GM19438 (cell line): ENCODE data around the gene ACTN4.

Source experiments
- ATAC-seq: cut with Tn5 transposase; IDR thresholded peaks from one replicate; pipeline ENCODE4 v1.9.1; 2021; ENCODE audit warnings: low read depth; ENCODE audit not compliant: unreplicated experiment

The ACTN4 gene

DNA sequence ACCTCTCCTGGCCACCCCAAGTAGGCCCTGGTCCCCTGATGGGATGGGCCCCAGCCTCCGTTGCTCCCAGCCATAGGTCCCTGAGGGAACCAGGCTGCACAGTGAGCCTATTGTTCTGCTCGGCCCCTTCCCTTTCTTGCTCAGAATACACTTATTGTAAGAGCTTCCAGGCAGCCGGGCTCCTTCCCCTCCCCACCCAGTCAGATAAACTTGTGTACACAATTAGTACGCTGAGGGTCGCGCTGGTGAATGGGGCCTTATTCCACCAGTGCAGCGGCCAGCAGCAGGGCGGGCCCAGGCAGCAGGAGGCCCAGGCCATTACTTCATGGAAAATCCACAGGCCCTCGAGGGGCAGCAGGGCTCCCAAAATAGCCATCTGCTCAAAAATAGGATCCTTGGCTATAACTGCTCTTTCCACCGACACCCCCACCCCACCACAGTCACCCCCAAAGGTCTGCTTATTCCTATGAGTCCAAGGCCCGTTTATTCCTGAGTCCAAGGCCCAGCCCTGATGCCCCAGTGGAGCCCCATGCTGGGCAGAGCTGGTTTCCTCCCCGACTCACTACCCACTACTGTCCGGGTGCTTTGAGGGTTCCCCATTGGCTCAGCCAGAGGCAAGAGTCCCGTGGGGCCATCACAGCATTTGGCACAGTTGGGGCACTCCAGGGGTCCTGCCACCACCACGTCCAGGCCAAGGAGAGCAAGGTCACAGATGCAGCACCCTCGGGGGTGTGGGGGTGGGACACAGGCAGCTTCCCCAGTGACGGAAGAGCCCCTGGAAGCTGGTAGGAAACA lies 74.7 kb downstream of the ACTN4 start:
- ATAC-seq = no peak

DNA sequence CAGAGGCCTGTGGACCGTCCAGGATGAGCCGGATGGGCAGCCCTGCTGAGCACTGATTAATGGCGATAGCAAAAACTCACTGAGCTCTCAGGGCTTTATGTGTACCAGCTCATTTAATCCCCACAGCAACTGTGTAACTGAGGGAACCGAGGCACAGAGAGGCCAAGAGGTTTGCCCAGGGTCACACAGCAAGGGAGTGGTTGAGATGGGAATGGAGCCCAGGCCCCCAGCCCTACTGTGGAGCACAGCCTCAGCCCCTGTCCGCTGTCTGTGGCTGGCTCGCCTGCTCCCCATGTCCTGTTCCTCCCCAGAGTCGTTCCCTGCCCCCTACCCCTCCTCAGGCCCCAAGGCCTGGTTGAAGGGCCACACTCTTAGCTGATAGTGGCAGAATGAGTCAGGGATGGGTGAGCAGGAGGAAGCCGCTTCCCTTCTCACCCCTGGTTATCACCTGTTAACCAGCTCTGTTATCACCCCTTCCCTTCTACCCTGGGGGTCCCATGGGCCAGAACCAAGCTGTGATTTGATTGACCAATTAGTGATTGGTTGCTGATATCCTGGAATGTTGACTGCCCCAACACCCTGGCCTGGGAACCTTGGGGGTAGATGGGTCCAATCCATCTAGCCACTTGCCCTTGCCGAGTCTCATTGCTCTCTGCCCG lies 75.6 kb downstream of the ACTN4 start:
- ATAC-seq = no peak

DNA sequence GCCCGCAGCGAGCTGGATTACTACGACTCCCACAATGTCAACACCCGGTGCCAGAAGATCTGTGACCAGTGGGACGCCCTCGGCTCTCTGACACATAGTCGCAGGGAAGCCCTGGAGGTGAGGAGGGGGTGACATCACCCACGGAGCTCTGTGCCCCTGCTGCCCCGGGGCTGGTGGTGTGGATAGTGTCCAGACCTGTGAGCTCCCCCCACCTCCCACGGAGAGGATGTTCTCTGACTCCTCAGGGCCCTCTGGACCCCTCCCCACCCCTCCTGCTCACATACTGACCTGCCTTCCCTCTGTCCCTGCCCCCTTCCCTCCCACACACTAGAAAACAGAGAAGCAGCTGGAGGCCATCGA lies 76.1 kb downstream of the ACTN4 start:
- ATAC-seq = no peak

DNA sequence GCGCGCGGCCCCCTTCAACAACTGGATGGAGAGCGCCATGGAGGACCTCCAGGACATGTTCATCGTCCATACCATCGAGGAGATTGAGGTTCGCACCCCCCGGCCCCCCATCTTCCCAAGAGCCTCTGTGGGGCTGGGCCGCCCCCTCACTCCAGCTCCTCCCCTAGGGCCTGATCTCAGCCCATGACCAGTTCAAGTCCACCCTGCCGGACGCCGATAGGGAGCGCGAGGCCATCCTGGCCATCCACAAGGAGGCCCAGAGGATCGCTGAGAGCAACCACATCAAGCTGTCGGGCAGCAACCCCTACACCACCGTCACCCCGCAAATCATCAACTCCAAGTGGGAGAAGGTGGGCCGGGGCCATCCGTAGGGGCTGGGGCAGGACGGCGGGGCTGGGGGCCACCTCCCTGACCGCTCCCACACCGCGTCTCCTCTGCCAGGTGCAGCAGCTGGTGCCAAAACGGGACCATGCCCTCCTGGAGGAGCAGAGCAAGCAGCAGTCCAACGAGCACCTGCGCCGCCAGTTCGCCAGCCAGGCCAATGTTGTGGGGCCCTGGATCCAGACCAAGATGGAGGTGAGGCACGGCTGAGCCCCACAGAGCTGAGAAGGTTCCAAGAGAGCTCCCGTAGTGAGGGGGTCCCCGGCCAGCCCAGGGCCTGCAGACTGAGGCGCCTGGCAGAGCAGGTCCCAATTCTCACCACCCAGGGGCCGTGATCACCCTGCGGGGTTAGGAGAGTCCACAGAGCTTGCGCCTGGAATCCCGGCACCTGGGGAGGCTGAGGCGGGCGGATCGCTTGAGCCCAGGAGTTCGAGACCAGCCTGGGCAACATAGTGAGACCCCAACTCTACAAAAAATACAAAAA lies 76.8 kb downstream of the ACTN4 start:
- no peak for ATAC-seq

DNA sequence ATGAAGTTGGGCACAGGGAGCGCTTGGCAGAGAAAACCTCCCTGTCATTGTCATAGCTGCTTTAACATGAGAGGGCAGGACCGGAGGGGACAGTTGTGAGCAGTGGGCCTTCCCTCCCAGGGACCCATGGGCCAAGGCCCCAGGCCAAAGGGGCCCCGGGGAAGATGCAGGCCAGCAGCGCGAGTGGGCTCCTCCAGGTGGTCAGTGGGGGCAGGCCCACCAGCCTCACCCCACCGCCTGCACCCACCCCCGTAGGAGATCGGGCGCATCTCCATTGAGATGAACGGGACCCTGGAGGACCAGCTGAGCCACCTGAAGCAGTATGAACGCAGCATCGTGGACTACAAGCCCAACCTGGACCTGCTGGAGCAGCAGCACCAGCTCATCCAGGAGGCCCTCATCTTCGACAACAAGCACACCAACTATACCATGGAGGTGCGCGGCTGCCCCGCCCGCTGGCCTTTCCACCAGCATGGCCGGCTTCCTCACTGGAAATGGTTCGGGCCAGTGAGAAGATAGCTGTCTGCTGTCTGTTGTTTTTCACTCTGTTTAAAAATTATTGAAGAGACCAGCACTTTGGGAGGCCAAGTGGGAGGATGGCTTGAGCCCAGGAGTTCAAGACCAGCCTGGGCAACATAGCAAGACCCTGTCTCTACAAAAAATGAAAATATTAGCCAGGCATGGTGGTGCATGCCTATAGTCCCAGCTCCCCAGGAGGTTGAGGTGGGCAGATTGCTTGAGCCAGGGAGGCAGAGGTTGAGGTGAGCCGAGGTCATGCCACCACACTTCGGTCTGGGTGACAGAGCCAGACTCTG lies 78.2 kb downstream of the ACTN4 start:
- no peak for ATAC-seq

DNA sequence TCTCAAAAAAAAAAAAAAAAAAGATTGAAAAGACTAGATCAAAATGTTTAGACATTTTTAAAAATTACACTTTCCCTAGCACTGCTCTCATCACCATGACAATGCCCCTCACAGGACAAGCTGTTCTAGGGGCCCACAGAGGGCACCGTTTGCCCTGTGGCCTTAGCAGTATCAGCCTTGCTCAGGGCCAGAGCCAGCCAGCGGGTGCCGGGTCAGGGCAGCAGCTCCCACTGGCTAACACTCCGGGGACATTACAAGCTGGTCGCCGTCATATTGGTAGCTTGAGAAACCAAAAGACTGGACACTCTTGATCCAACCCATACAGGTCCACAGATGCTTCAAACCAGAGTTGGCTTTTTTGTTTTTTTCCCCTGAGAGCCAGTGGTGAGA lies 78.8 kb downstream of the ACTN4 start:
- no peak for ATAC-seq

DNA sequence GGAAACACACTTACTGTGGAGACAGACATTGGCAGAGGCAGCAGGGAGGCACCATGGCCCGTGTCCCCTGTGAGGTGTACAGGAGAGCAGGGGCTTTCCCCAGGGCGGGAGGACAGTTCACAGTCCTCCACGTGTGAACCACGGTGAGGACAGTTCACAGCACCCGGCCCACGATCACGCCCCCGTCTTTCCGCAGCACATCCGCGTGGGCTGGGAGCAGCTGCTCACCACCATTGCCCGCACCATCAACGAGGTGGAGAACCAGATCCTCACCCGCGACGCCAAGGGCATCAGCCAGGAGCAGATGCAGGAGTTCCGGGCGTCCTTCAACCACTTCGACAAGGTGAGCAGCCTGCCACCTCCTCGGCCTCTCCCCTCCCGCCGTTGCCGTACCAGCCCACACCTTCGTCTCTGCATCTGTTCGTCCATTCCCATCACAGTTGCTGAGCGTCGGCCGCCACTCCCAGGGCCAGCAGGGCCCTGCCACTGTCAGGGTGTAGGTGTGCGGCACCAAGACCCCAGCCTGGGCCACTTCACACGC lies 79.4 kb downstream of the ACTN4 start:
- ATAC-seq = no peak

DNA sequence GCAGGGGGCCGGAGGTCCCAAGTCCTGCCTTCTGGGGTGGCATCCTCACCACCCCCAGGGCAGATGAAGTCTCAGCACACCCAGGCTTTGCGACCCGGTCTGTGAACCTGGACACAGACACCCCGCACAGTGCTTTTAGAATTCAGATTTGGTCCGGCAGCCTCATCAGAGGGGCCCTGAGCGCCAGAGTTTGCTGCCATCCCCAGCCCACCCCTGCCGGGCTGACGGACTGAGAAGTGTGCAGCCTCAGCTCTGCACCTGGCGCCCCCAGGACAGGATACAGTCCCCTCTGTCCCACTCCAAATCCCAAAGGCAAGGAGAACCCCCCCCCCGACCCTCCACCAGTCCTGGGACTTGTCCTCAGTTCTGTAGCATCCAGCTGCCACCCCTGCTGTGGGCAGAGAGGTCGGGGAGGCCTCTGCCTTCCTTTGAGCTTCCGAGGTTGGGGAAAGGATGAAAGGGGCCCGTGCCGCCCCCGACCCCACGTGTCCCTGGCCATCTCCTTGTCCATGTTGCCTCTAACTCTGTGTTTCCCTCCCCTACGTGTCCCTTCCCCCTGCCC lies 79.9 kb downstream of the ACTN4 start:
- no peak for ATAC-seq

DNA sequence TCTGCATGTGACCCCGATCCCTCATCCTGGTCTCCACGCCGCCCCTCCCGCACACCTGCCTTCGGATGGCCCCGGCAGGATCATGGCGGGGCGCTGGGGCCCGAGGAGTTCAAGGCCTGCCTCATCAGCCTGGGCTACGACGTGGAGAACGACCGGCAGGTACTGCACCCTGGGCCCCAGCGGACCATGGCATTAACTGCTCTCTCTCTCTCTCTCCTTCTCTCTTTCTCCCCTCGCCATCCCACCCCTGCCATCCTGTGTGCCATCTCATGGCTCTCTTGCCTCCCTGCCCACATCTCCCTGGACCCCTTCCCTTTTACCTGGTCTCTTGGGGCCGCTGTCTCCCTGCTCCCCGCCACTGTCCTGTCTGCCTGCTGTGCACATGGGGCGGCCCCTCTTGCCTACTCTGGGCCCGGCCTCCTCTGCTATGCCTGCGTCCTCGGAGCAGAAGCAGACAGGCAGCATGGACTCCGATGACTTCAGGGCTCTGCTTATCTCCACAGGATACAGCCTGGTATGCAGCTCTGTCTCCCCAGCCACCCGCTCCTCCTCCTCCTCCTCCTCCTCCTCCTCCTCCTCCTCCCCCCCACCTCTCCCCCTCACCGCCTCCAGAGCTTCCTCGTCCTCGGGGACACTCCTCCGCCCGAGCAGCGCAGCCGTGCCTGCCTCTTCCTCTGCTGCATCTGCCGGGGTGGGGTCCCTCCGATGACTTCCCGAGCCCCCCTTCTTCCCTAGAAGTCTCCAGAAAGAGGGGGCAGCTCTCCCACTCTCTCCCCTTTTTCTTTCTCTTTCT lies 80.6 kb downstream of the ACTN4 start:
- no peak for ATAC-seq

DNA sequence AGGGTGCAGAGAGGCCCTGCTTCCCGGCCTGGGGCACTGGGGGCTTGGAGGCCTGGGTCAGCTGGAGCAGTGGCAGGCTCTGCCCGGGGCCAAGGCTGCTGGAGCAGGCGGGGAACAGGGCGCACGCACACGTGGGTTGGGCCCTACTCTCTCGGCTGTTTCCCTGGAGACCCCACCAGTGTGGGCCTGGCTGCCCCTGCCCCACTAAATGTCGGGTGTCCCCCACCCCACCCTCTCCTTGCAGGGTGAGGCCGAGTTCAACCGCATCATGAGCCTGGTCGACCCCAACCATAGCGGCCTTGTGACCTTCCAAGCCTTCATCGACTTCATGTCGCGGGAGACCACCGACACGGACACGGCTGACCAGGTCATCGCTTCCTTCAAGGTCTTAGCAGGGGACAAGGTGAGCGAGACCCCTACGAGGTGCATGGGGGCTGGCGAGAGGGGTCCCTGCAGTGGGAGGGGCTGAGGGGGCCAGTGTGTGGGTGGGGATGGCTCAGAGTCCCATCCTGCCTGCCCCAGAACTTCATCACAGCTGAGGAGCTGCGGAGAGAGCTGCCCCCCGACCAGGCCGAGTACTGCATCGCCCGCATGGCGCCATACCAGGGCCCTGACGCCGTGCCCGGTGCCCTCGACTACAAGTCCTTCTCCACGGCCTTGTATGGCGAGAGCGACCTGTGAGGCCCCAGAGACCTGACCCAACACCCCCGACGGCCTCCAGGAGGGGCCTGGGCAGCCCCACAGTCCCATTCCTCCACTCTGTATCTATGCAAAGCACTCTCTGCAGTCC lies 81.5 kb downstream of the ACTN4 start:
- ATAC-seq = no peak

DNA sequence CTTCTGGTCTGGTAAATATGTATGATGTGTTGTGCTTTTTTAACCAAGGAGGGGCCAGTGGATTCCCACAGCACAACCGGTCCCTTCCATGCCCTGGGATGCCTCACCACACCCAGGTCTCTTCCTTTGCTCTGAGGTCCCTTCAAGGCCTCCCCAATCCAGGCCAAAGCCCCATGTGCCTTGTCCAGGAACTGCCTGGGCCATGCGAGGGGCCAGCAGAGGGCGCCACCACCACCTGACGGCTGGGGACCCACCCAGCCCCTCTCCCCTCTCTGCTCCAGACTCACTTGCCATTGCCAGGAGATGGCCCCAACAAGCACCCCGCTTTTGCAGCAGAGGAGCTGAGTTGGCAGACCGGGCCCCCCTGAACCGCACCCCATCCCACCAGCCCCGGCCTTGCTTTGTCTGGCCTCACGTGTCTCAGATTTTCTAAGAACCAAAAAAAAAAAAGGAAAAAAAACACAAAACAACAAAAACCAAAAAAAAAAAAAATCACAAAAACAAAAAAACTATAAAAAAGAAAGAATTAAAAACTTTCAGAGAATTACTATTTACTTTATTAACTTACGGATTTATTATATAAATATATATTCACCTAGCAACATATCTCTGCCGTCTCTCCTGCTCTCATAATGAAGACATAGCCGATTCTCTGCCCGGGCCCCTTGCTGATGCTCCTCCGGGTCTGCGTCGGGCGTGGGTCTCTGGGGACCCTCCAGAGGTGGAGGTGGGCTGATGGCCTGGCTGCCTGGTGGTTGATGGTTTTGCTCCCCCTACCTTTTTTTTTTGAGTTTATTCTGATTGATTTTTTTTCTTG lies 82.4 kb downstream of the ACTN4 start:
- ATAC-seq = no peak

DNA sequence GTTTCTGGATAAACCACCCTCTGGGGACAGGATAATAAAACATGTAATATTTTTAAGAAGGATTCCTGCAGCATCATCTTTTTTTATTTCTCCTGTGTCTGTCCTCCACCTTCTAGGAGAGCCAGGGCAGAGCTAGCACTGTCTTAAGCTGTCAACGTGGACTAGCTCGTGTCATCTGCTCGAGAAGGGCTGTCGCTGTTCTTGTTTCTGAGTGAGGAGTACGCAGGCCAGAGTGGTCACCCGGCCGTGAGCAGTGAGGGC lies 83.0 kb downstream of the ACTN4 start:
- ATAC-seq = no peak

DNA sequence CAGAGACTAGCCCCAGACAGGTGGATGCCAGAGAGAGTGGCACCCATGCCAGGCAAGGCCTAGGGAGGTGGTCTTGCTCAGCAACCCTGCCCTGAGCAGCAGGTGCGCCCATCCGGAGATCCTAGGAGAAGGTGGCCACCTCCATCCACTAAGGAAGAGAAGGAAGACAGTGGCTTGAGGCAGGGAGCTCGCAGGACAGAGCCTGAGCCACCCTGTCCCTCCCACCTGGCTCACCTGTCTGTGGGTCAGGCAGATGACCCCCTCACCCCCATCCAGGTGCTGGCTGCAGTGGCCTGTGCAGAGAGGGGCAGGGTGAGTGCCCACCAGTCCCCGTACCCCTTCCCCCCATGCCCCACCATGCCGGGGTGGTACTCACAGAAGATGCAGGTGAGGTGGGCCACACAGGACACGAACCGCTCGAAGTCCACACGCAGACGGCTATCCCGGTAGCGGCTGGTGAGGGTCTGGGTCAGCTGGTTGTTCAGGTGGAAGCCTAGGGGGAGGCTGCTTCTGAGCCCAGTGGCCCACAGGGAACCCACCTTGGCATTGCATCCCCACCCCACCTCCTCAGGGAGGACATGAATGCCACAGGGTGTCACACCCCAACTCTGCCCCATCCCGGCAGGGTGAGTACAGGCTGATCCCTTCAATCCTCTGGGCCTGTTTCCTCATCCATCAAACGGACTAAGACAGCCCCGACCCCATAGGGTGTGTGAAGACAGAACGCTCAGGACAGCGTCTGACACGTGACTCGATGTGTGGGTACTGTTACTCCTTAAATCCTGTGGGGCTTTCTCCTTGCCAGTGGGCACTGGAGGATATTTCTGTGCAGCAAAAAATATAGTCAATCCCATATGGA lies 83.5 kb downstream of the ACTN4 start:
- no peak for ATAC-seq

DNA sequence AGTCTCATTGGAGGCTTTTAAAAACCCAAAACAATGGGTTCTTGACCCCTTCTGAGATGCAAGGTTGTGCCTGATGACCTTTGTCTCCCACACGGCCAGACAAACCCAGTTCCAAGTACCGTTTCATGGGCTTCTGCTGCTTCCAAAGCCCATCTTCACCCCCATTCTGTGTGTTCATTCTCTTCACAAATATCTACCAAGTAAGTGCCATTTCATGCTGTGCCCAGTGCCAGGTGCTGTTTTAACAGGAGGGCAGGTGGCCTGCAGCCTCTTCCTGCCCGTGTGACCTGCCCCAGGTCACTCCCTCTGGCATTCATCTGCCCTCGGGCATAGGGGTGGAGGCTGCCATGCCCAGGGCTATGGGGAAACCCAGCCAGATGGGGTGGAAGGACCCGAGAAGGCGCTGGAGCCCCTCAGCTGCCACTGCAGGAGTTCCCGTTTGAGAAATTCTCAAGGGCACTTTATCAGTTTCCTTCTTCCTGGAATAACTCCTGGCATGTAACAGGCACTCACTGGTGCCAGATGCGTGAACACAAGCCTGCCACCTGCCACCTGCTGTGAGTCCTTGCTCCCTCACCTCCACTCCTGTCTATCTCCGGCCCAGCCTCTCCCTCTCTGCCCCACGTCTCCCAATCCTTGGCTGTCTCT lies 84.3 kb downstream of the ACTN4 start:
- ATAC-seq = no peak

DNA sequence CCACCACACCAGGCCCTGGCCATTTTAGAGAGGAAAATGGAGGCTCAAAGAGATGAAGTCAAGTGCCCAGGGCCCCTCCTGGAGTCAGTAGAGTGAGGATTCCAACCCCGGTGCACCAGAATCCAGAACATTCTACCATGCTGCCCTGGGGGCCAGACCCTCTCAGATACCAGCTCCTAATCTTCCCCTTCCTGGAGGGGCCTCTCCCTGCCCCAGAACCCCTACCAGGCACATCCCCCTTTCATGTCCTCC lies 85.7 kb downstream of the ACTN4 start:
- no peak for ATAC-seq

DNA sequence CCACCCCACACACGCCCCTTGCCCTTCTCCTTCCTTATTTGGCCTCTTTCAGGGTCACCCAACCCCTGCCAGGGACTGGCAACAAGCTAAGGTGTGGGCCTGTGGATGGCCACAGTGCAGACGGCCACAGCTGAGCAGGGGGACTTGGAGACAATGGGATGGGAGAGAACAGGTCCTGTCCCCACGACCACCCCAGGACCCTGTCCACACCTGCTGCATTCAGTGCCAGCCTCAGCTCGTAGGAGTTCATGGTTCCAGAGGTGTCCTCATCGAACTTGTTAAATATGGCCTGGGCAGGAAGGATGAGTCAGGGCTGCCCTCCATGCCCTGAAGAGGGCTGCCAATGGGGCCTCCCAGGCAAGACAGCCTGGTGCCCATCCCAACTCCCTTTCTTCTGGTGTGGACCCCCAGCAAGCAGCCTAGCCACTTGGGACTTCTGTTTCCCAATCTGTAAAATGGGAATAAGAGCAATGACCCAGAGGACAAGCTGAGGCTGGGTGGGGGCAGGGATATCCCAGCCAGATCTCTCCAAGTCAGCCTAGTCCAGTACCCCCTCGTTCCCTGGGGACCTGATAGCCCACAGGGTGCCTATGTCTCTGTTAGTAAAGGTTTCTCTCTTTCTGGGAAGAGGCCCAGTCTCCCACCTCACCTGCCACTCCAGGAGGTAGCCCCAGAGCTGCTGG lies 86.2 kb downstream of the ACTN4 start:
- no peak for ATAC-seq

DNA sequence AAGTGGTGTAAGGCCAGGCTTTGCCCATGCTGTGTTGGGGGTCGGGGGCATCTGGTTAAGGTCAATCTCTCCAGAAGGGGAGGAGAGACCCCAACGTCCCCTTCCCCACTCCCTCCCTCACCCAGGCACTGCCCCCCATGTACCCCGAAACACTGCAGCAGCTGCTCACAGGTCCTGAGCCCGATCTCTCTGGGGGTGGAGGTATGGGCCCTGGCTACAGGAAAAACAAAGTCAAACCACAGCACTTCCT lies 86.7 kb downstream of the ACTN4 start:
- ATAC-seq = peak; percentile 48
